HepG2 (cell line): Measurements from ENCODE around the gene IL6R. TPM values are rescaled to one million over a fixed set of nuclear protein-coding genes. Genes with fewer than 3 reads are reported as not detected.
A peak's percentile ranks its signal among the peaks of the same experiment; 100 is the strongest.

Experiments
- AHDC1 ChIP-seq: sonication (generic); formaldehyde crosslinking; IDR thresholded peaks from 2 replicates; pipeline ENCODE4 v1.5.1; 2020; ENCODE audit warnings: mild to moderate bottlenecking, missing genetic modification reagents, borderline replicate concordance
- CHD4 ChIP-seq: fragments of 200-600 bp; sonication (generic); IDR thresholded peaks from 2 replicates; pipeline ENCODE4 v1.7.0; 2017; ENCODE audit warnings: mild to moderate bottlenecking, low read length, borderline replicate concordance
- ELF3 ChIP-seq: IDR thresholded peaks from 2 replicates; pipeline ENCODE4 v1.6.1; 2016; ENCODE audit warnings: missing genetic modification reagents, missing compliant biosample characterization
- ETS1 ChIP-seq: sonication (generic); formaldehyde crosslinking; IDR thresholded peaks from 2 replicates; pipeline ENCODE4 v1.4.0; 2020; ENCODE audit warnings: missing genetic modification reagents
- GTF2F1 ChIP-seq: fragments of 150-350 bp; IDR thresholded peaks from 2 replicates; pipeline ENCODE4 v1.6.1; 2014; ENCODE audit warnings: low read length
- HMG20B ChIP-seq: conservative IDR thresholded peaks from 2 replicates; pipeline ENCODE4 v1.6.1; 2016; ENCODE audit warnings: missing genetic modification reagents, missing compliant biosample characterization
- MTA1 ChIP-seq: sonication (generic); formaldehyde crosslinking; IDR thresholded peaks from 2 replicates; pipeline ENCODE4 v1.4.0; 2020; ENCODE audit warnings: missing genetic modification reagents, mild to moderate bottlenecking, borderline replicate concordance
- MTERF4 ChIP-seq: sonication (generic); formaldehyde crosslinking; IDR thresholded peaks from 2 replicates; pipeline ENCODE4 v1.8.0; 2023; ENCODE audit warnings: mild to moderate bottlenecking, missing genetic modification reagents
- MZF1 ChIP-seq: sonication (generic); formaldehyde crosslinking; IDR thresholded peaks from 2 replicates; pipeline ENCODE4 v1.8.1; 2023; ENCODE audit warnings: mild to moderate bottlenecking, missing genetic modification reagents, borderline replicate concordance
- PHF21A ChIP-seq: sonication (generic); formaldehyde crosslinking; IDR thresholded peaks from 2 replicates; pipeline ENCODE4 v1.5.0; 2020; ENCODE audit warnings: mild to moderate bottlenecking, missing genetic modification reagents
- PHF5A ChIP-seq: IDR thresholded peaks from one replicate; pipeline ENCODE4 v1.6.1; 2018; ENCODE audit warnings: low read depth, missing genetic modification reagents; ENCODE audit not compliant: unreplicated experiment
- SNAI1 ChIP-seq: sonication (generic); formaldehyde crosslinking; IDR thresholded peaks from 2 replicates; pipeline ENCODE4 v1.5.0; 2020; ENCODE audit warnings: mild to moderate bottlenecking, missing genetic modification reagents, borderline replicate concordance
- TFAP4 ChIP-seq: sonication (generic); IDR thresholded peaks from 2 replicates; pipeline ENCODE4 v1.6.1; 2016; ENCODE audit warnings: low read depth, borderline replicate concordance
- ZBTB42 ChIP-seq: sonication (generic); formaldehyde crosslinking; IDR thresholded peaks from 2 replicates; pipeline ENCODE4 v1.5.0; 2020; ENCODE audit warnings: mild to moderate bottlenecking, missing genetic modification reagents
- ZHX1 ChIP-seq: sonication (generic); formaldehyde crosslinking; IDR thresholded peaks from 2 replicates; pipeline ENCODE4 v1.8.1; 2022; ENCODE audit warnings: low read depth, mild to moderate bottlenecking, missing genetic modification reagents
- ZNF20 ChIP-seq: sonication (generic); formaldehyde crosslinking; IDR thresholded peaks from 2 replicates; pipeline ENCODE4 v1.4.0; 2020; ENCODE audit warnings: mild to moderate bottlenecking, moderate library complexity, missing genetic modification reagents
- ZNF83 ChIP-seq: sonication (generic); formaldehyde crosslinking; IDR thresholded peaks from 2 replicates; pipeline ENCODE4 v1.4.0; 2020; ENCODE audit warnings: missing genetic modification reagents, mild to moderate bottlenecking, borderline replicate concordance
- ZSCAN25 ChIP-seq: sonication (generic); formaldehyde crosslinking; IDR thresholded peaks from 2 replicates; pipeline ENCODE4 v1.8.0; 2022; ENCODE audit warnings: mild to moderate bottlenecking, missing genetic modification reagents
- polyA plus RNA-seq, 8 experiments: library from polyadenylated mRNA; depleted of rRNA in 3 of 8; stranded (reverse) in 7 of 8; unstranded in 1 of 8; fragments of >200 nt; fragmentation: Illumina TruSeq in 4 of 8; extraction: Trizol in 4 of 8; gene quantifications; 2 replicates each; pipeline versions ENCODE4 v1.2.1 to v1.2.3, GENCODE V29; 2011 to 2016; ENCODE audit warnings: low read depth in 4 of 8, missing spikeins in 1 of 8, mixed read lengths in 1 of 8; ENCODE audit not compliant: insufficient read depth in 1 of 8
- total RNA-seq, 5 experiments: library from RNA; depleted of rRNA; stranded (reverse); fragments of >200 nt; fragmentation: Illumina TruSeq; extraction: Trizol; gene quantifications; 2 replicates each; pipeline ENCODE4 v1.2.3, GENCODE V29; 2016; ENCODE audit warnings: low read depth in 1 of 5

IL6R gene
- total and polyA plus RNA-seq, 2 of the 13 experiments (the other 11 are each of a cell fraction or from before 2014, with no cell fraction given), result 5.0 to 24.5 TPM

GRCh38 chr1:154410185-154410827, 5.2 kb downstream of the IL6R start (continued):
- TF ChIP-seq PHF21A, result peak; percentile 48; the same call in 1 of the 2 replicates
- TF ChIP-seq AHDC1, result no peak
- TF ChIP-seq MZF1 (CRISPR knock-in tag), result no peak
- TF ChIP-seq MTERF4, result no peak
- TF ChIP-seq PHF5A (CRISPR knock-in tag), result no peak
- peak; percentile 68; the same call in 1 of the 2 replicates for TF ChIP-seq TFAP4
- TF ChIP-seq MTA1 (CRISPR knock-in tag), result no peak; the same call in 1 of the 2 replicates
- no peak for TF ChIP-seq GTF2F1
- no peak for TF ChIP-seq ZHX1 (CRISPR knock-in tag)
- TF ChIP-seq CHD4, result no peak
- TF ChIP-seq ETS1 (CRISPR knock-in tag), result no peak
- TF ChIP-seq ZNF20 (CRISPR knock-in tag), result no peak
- TF ChIP-seq ZNF83 (CRISPR knock-in tag), result no peak
- no peak for TF ChIP-seq HMG20B (CRISPR knock-in tag)
- TF ChIP-seq ELF3 (CRISPR knock-in tag), result no peak
- no peak for TF ChIP-seq SNAI1 (CRISPR knock-in tag)
- no peak for TF ChIP-seq ZSCAN25 (CRISPR knock-in tag)
- TF ChIP-seq ZBTB42, result no peak
